ENCODE data around the gene LRG1. TPM values are rescaled to one million over a fixed set of nuclear protein-coding genes. Genes with fewer than 3 reads are reported as not detected.

Gene LRG1
- total and polyA plus RNA-seq, 9 of the 15 experiments (the other 6 are each of a cell fraction or from before 2014, with no cell fraction given): 1.5 to 11.9 (median 8.7) TPM

GRCh38 chr19:4578552-4579248 is 38.9 kb upstream of the LRG1 start (continued):
- TF ChIP-seq CC2D1A (IDR thresholded peaks at IDR 0.05): 0 out of 2 replicates have a peak, but pooled peaks have one; percentile 31
- no peak for TF ChIP-seq SNAPC5 (CRISPR knock-in tag; IDR thresholded peaks at IDR 0.05)
- no peak for TF ChIP-seq SP2 (IDR thresholded peaks at IDR 0.05; ENCODE audit: extremely low read depth, low read depth, low read length, poor library complexity, severe bottlenecking)
- no peak for TF ChIP-seq CBX2 (IDR thresholded peaks at IDR 0.05; ENCODE audit: insufficient read depth, low read length, poor library complexity, severe bottlenecking)
- TF ChIP-seq NBN (IDR thresholded peaks at IDR 0.05; ENCODE audit: low read depth): no peak
- TF ChIP-seq FOXP1 (CRISPR knock-in tag; IDR thresholded peaks at IDR 0.05): no peak
- TF ChIP-seq ZNF707 (CRISPR knock-in tag; conservative IDR thresholded peaks at IDR 0.05): no peak
- no peak for TF ChIP-seq E2F3 (CRISPR knock-in tag; IDR thresholded peaks at IDR 0.05)
- TF ChIP-seq ZBTB49 (CRISPR knock-in tag; IDR thresholded peaks at IDR 0.05; ENCODE audit: borderline replicate concordance): no peak
- TF ChIP-seq SIN3B (IDR thresholded peaks at IDR 0.05; ENCODE audit: low read depth): no peak
- TF ChIP-seq POLR2A (conservative IDR thresholded peaks at IDR 0.05): no peak
- no peak for TF ChIP-seq HCFC1 (IDR thresholded peaks at IDR 0.05; ENCODE audit: low read depth, low read length)
- peak; percentile 90 for TF ChIP-seq RBM25 (IDR thresholded peaks at IDR 0.05; ENCODE audit: low read depth, low read length, severe bottlenecking)
- TF ChIP-seq DDX20 (tag; IDR thresholded peaks at IDR 0.05; ENCODE audit: low read depth): no peak
- no peak for TF ChIP-seq ELK1 (CRISPR knock-in tag; IDR thresholded peaks at IDR 0.05)
- peak in 1 of 2 experiments; percentile 53; a peak in 1 of 3 replicates for TF ChIP-seq CBX3 (IDR thresholded peaks at IDR 0.05; ENCODE audit: borderline replicate concordance in 1 of 2, low read length in 2 of 2)
- TF ChIP-seq ZNF696 (CRISPR knock-in tag; conservative IDR thresholded peaks at IDR 0.05): no peak
- TF ChIP-seq U2AF1 (optimal IDR thresholded peaks at IDR 0.05; ENCODE audit: low read depth, low read length): no peak
- no peak for TF ChIP-seq ATF2 (CRISPR knock-in tag; IDR thresholded peaks at IDR 0.05)
- TF ChIP-seq ZNF785 (CRISPR knock-in tag; IDR thresholded peaks at IDR 0.05): no peak
- no peak for TF ChIP-seq ZNF212 (CRISPR knock-in tag; IDR thresholded peaks at IDR 0.05)
- TF ChIP-seq NR2F6 (CRISPR knock-in tag; IDR thresholded peaks at IDR 0.05): no peak
- TF ChIP-seq CBX1 (IDR thresholded peaks at IDR 0.05; ENCODE audit: low read depth): peak; percentile 51; the same call in 1 of the 2 replicates
- TF ChIP-seq ZNF830 (CRISPR knock-in tag; IDR thresholded peaks at IDR 0.05): no peak
- no peak for TF ChIP-seq BRCA1 (IDR thresholded peaks at IDR 0.05)
- no peak for TF ChIP-seq BRCA1 (CRISPR knock-in tag; IDR thresholded peaks at IDR 0.05)
